ENCODE measurements around the gene FMNL2.

DNA sequence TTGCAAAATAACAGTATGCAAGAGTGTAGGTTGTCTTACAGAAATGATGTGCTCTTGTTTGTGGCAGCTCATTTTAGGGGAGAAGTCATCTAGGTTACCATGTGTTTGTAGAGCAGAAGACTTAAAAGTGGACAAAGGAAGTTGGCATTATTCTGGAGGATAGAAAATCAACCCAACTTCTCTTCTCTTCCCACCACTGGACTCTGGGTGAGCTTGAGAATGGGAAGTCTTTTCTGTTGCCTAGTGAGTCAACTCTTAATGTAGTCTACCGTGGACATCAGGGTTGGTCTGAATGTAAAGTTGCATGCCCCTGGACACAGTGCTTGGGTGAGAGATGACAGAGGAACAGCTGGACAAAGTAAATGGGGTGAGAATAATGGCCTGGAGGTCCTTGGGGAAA lies 98.3 kb downstream of the FMNL2 start:
- TF ChIP-seq POLR2A (IDR thresholded peaks at IDR 0.05; ENCODE audit: low read length) = no peak
- TF ChIP-seq GATA1 (IDR thresholded peaks at IDR 0.05; ENCODE audit: low read depth, low read length) = no peak

Data from erythroblast (primary cell).